GM21381 (cell line): ENCODE measurements around the gene C4BPA.

Source experiments
- ATAC-seq: cut with Tn5 transposase; IDR thresholded peaks from one replicate; pipeline ENCODE4 v1.9.1; 2021; ENCODE audit warnings: mild to moderate bottlenecking, moderate library complexity; ENCODE audit not compliant: unreplicated experiment

The C4BPA gene

GRCh38 chr1:207179036-207179435, 75.0 kb downstream of the C4BPA start:
- no peak for ATAC-seq

DNA sequence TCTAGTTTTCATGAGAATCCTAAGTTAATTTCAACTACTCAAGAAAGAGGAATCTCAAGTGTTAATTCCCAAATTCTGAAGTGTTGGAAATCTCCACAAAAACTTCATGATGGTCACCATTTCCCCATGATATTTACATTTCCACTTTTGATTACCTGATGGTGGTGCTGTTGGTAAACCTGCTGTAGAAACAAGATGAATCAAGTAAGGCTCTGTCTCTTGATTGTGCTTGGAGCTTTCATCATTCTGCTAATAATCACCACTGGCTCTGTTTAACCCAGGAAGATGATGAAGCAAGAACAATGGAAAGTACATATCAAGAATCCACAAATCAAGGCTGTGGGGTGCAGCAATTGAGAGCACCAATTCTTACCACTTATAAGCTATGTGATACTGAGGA, 77.8 kb downstream of the C4BPA start:
- no peak for ATAC-seq

DNA sequence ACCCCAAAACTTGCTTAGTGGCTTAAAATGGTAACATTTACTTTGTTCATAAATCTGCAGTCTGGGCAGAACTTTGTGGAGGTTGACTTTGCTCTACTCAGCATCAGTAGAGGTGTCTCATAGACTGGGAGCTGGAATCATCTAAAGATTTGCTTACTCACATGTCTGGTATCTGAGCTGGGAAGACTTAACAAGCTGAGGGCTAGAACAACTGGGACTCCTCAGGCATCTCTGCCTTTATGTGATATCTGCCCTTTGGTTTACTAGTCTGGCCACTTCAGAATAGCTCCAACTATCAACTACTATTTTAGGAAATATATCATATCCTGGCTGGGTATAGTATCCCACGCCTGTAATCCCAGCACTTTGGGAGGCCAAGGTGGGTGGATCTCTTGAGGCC, 82.5 kb downstream of the C4BPA start:
- ATAC-seq, result no peak

GRCh38 chr1:207188901-207189300, 84.9 kb downstream of the C4BPA start:
- no peak for ATAC-seq

DNA sequence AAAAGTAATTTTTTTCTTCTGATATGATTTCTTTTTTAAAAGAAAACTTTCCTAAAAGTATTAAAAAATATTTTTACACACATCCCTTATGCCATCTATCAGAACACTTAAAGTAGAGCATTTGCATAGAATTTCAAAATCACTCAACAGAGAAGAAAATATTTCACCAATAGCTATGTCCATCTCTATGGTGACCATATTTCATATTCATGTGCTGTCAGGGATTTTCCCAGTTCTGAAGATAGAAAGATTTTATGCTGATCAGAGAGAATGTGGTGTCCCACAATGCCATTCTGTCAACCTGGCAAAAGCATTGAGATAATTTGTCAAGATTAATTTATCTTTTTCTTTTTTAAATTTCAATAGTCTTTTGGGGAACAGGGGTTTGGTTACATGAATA, 87.0 kb downstream of the C4BPA start:
- ATAC-seq, result no peak

GRCh38 chr1:207191776-207192175, 87.7 kb downstream of the C4BPA start:
- no peak for ATAC-seq

DNA sequence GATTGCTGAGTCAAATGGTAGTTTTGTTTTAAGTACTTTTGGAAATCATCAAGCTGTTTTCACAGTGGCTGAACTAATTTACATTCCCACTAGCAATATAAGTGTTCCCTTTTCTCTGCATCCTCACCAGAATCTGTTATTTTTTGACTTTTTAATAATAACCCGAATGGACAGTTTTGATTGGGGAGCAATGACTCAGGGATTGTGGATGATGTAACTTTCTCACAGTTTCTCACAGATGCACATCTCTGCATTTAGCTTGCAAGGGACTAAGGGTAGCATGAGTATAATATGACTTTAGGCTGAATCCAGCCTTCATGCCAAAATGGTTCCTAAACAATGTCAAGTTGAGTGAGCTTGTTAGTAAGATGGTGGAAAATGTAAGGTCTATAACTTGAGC, 90.2 kb downstream of the C4BPA start:
- no peak for ATAC-seq
